K562 (cell line): ENCODE results near the gene RAD52. TPM values are rescaled to one million over a fixed set of nuclear protein-coding genes. Genes with fewer than 3 reads are reported as not detected.

Source experiments
- ATAC-seq: fragments of 200-7000 bp; cut with Tn5 transposase; 3 replicates; pipeline ENCODE4 v1.9.1; 2020; ENCODE audit warnings: moderate library complexity
- BruUV-seq: library from RNA; stranded (reverse); fragments of 400-500 nt; replicated peaks from 2 replicates; lab custom pipeline; 2021; lab: Mats Ljungman, UMichigan
- CTCF ChIA-PET: fragments of 300-600 bp; formaldehyde crosslinking; extraction: SDS; loops from one replicate; lab custom pipeline; 2021; ENCODE audit warnings: low intra/inter-chr PET ratio; lab: Yijun Ruan, JAX
- POLR2A ChIA-PET: fragments of 300-600, 350-650 bp; sonication (Branson Sonifier 250); formaldehyde crosslinking; extraction: SDS; loops from one replicate; lab custom pipeline; 2021; ENCODE audit warnings: antibody characterized with exemption, inconsistent platforms; lab: Yijun Ruan, JAX
- DNase-seq, 4 experiments: peaks; one replicate each; pipeline versions ENCODE4 v3.0.0 to v3.0.0-alpha.2; 2011 to 2018; ENCODE audit warnings: low spot score in 3 of 4, mixed read lengths in 3 of 4; ENCODE audit errors: extremely low read depth in 1 of 4
- FAIRE-seq: peaks from 2 replicates; lab custom pipeline; 2011; peaks lifted over from hg19 to GRCh38; lab: Jason Lieb, UNC
- H2AFZ ChIP-seq: 2 replicates; pipeline ENCODE4 v1.6.0; 2011; ENCODE audit warnings: low read depth, low read length, control low read depth, inconsistent platforms
- H3K27ac ChIP-seq: fragments of 200-600 bp; 3 replicates; pipeline ENCODE4 v1.8.0; 2011; ENCODE audit warnings: low read depth, mild to moderate bottlenecking, control low read depth, inconsistent platforms, low read length, moderate library complexity, mixed read lengths; ENCODE audit errors: extremely low read depth
- H3K27me3 ChIP-seq, 2 experiments: fragments of 300-600 bp in 1 of 2; 2 replicates in 1 of 2; 3 replicates in 1 of 2; pipeline versions ENCODE4 v1.6.0 to v1.8.0; 2011; ENCODE audit warnings: inconsistent platforms in 2 of 2, low read length in 2 of 2, mild to moderate bottlenecking in 1 of 2, mixed read lengths in 1 of 2, moderate library complexity in 1 of 2; ENCODE audit not compliant: control insufficient read depth in 2 of 2, insufficient read depth in 2 of 2
- H3K36me3 ChIP-seq: fragments of 300-600 bp; 3 replicates; pipeline ENCODE4 v1.8.0; 2011; ENCODE audit warnings: mild to moderate bottlenecking, low read length, inconsistent platforms; ENCODE audit not compliant: control insufficient read depth, insufficient read depth
- H3K4me1 ChIP-seq, 2 experiments: fragments of 200-600 bp in 1 of 2; replicated peaks in 1 of 2; 2 replicates in 1 of 2; 3 replicates in 1 of 2; pipeline versions ENCODE4 v1.5.1 to v1.8.0; 2011; ENCODE audit warnings: inconsistent platforms in 2 of 2, low read length in 2 of 2, mild to moderate bottlenecking in 1 of 2, mixed read lengths in 1 of 2, moderate library complexity in 1 of 2; ENCODE audit not compliant: control insufficient read depth in 2 of 2, insufficient read depth in 2 of 2
- H3K4me2 ChIP-seq: 2 replicates; pipeline ENCODE4 v1.6.1; 2011; ENCODE audit warnings: low read length, control low read depth, inconsistent platforms, mixed read lengths; ENCODE audit not compliant: insufficient read depth
- H3K4me3 ChIP-seq: fragments of 200-600 bp; sonication (generic), shearing (Covaris generic); 2 replicates; pipeline ENCODE4 v1.5.1; 2016; ENCODE audit warnings: control low read depth, inconsistent platforms
- H3K79me2 ChIP-seq: fragments of 200-600 bp; 3 replicates; pipeline ENCODE4 v1.8.0; 2011; ENCODE audit warnings: low read length, inconsistent platforms; ENCODE audit not compliant: control insufficient read depth, insufficient read depth
- H3K9ac ChIP-seq, 2 experiments: 2 replicates each; pipeline versions ENCODE4 v1.6.0 to v1.6.1; 2011; ENCODE audit warnings: low read depth in 2 of 2, low read length in 2 of 2, control low read depth in 1 of 2, inconsistent platforms in 1 of 2, mild to moderate bottlenecking in 1 of 2, mixed read lengths in 1 of 2; ENCODE audit not compliant: insufficient read depth in 1 of 2
- H3K9me1 ChIP-seq: one replicate; pipeline ENCODE4 v1.6.0; 2011; ENCODE audit warnings: inconsistent platforms, mild to moderate bottlenecking, low read length, moderate library complexity; ENCODE audit not compliant: control insufficient read depth, insufficient read depth
- H3K9me3 ChIP-seq: replicated peaks from 2 replicates; pipeline ENCODE4 v1.5.1; 2011; ENCODE audit warnings: low read depth, low read length, inconsistent platforms; ENCODE audit not compliant: control insufficient read depth, insufficient read depth
- H4K20me1 ChIP-seq: replicated peaks from 2 replicates; pipeline ENCODE4 v1.6.1; 2011; ENCODE audit warnings: low read length, inconsistent platforms, mixed read lengths; ENCODE audit not compliant: control insufficient read depth, insufficient read depth
- HOMEZ ChIP-seq: fragments of 250-450 bp; sonication (Bioruptor Pico); IDR thresholded peaks from 2 replicates; pipeline ENCODE4 v1.4.0; 2020; ENCODE audit warnings: mild to moderate bottlenecking, moderate library complexity
- MGA ChIP-seq: fragments of 450-650 bp; IDR thresholded peaks from 2 replicates; pipeline ENCODE4 v1.6.1; 2016; ENCODE audit warnings: mild to moderate bottlenecking, moderate library complexity
- NCOA2 ChIP-seq, 2 experiments: fragments of 450-650 bp; IDR thresholded peaks; 2 replicates each; pipeline ENCODE4 v1.6.1; 2018; ENCODE audit warnings: mild to moderate bottlenecking in 2 of 2, moderate library complexity in 1 of 2; ENCODE audit not compliant: partially characterized antibody in 2 of 2
- RFX5 ChIP-seq: IDR thresholded peaks from 2 replicates; pipeline ENCODE4 v1.6.1; 2011; ENCODE audit warnings: low read depth, mild to moderate bottlenecking, improper control_type of control experiment, low read length
- THAP12 ChIP-seq: fragments of 250-450 bp; sonication (Bioruptor Pico); IDR thresholded peaks from 2 replicates; pipeline ENCODE4 v1.9.0; 2021; ENCODE audit warnings: mild to moderate bottlenecking, inconsistent platforms
- ZNF324 ChIP-seq: fragments of 250-450 bp; sonication (Bioruptor Pico); IDR thresholded peaks from 2 replicates; pipeline ENCODE4 v1.4.0; 2020; ENCODE audit warnings: mild to moderate bottlenecking
- WGBS: fragments of 100-300 bp; shearing (Covaris generic); methylation state at CpG from one replicate; pipeline ENCODE4 v1.1.6; 2016; ENCODE audit warnings: low coverage, mixed read lengths; ENCODE audit not compliant: insufficient coverage; ENCODE audit errors: missing lambda C conversion rate; 5-methylcytosine and 5-hydroxymethylcytosine counted together
- in situ Hi-C: fragments of 300-500 bp; cut with MboI; formaldehyde crosslinking; loops from 4 replicates; pipeline ENCODE4 v1.15.0; 2018; ENCODE audit warnings: inconsistent platforms, mixed read lengths
- intact Hi-C: fragments of 100-400 bp; cut with micrococcal nuclease; formaldehyde crosslinking; loops from 2 replicates; pipeline ENCODE4 v1.14.2; 2022
- polyA plus RNA-seq, 8 experiments: library from polyadenylated mRNA; depleted of rRNA in 4 of 8; stranded (reverse) in 5 of 8; unstranded in 3 of 8; fragments of >200 nt; fragmentation: Nextera tagmentation in 2 of 8; fragmentation: Illumina TruSeq in 1 of 8; extraction: Ambion mirVana in 2 of 8; extraction: Trizol in 1 of 8; gene quantifications; 2 replicates each; pipeline versions ENCODE4 v1.2.1 to v1.2.3, GENCODE V29; 2011 to 2014; ENCODE audit warnings: inconsistent platforms in 1 of 8, missing spikeins in 1 of 8
- total RNA-seq, 7 experiments: library from RNA; depleted of rRNA in 6 of 7; stranded (reverse); fragments of >200 nt in 6 of 7; fragmentation: Illumina TruSeq in 2 of 7; extraction: Trizol in 2 of 7; gene quantifications; 2 replicates each; pipeline versions ENCODE4 v1.2.1 to v1.2.3, GENCODE V29; 2011 to 2021; ENCODE audit warnings: low replicate concordance in 1 of 7

Gene RAD52
- total and polyA plus RNA-seq, 9 of the 15 experiments (the other 6 are each of a cell fraction or from before 2014, with no cell fraction given) = 1.3 to 15.9 (median 9.3) TPM

- H4K20me1 ChIP-seq = no peaks in the 10 kb centered on the region
- no peak overlapping the region for H3K4me2 ChIP-seq
- WGBS = 92% methylated on average over 5 of the region's 5 CpGs
- DNase-seq (no peak), FAIRE-seq (no peak), ATAC-seq (no peak)
- no peaks in the 10 kb centered on the region for H3K27me3 ChIP-seq
- BruUV-seq = no TSS peak
- H3K4me1 ChIP-seq = peaks cover 13 to 20% of the 10 kb centered on the region in 2 experiments; a peak in 4 of 5 replicates
- ChIA-PET POLR2A (no interaction called here), CTCF (no interaction called here)
- no peak overlapping the region for H3K27ac ChIP-seq
- in situ Hi-C loops = no loop called here
- peaks cover 72% of the 10 kb centered on the region for H3K36me3 ChIP-seq
- H3K4me3 ChIP-seq = no peak overlapping the region
- no peaks in the 10 kb centered on the region for H3K9me1 ChIP-seq
- intact Hi-C loops = no loop called here
- H3K9ac ChIP-seq = no peak overlapping the region
- H3K79me2 ChIP-seq = 0 out of 3 replicates have a peak, but pooled peaks cover 5% of the 10 kb centered on the region
- no peaks in the 10 kb centered on the region for H3K9me3 ChIP-seq
- H2AFZ ChIP-seq = no peak overlapping the region
- TF ChIP-seq ZNF324 (CRISPR knock-in tag) (no peak), NCOA2 (IDR thresholded peaks at IDR 0.05; ENCODE audit: partially characterized antibody in 2 of 2) (no peak), HOMEZ (no peak), THAP12 (CRISPR knock-in tag) (no peak), MGA (no peak), RFX5 (no peak)
Measured at GRCh38 chr12:915090-915489, 34.4 kb downstream of the RAD52 start.
